HCT116 (cell line): Measurements from ENCODE around the gene HSH2D. TPM values are rescaled to one million over a fixed set of nuclear protein-coding genes. Genes with fewer than 3 reads are reported as not detected.

Source experiments
- ATAC-seq: fragments of 200-7000 bp; cut with Tn5 transposase; 2 replicates; pipeline ENCODE4 v1.9.1; 2020; ENCODE audit warnings: mild to moderate bottlenecking, moderate library complexity
- BruUV-seq: library from RNA; stranded (reverse); fragments of 400-500 nt; replicated peaks from 2 replicates; lab custom pipeline; 2021; lab: Mats Ljungman, UMichigan
- CTCF ChIA-PET: fragments of 300-600 bp; sonication (Branson Sonifier 250); formaldehyde crosslinking; loops from one replicate; lab custom pipeline; 2021; ENCODE audit warnings: antibody characterized with exemption; lab: Charles Lee
- POLR2A ChIA-PET: fragments of 300-600, 350-600 bp; sonication (Branson Sonifier 250); formaldehyde crosslinking; loops from one replicate; lab custom pipeline; 2021; ENCODE audit warnings: antibody characterized with exemption; lab: Charles Lee
- RAD21 ChIA-PET, 2 experiments: fragments of 300-600 bp; sonication (Branson Sonifier 250); formaldehyde crosslinking; loops; one replicate each; lab custom pipeline; 2023; ENCODE audit warnings: low total read pairs in 2 of 2; ENCODE audit not compliant: uncharacterized antibody in 2 of 2, unreplicated experiment in 2 of 2, low non-redundant PET in 1 of 2; lab: Charles Lee
- DNase-seq: peaks from one replicate; pipeline ENCODE4 v3.0.0-alpha.2; 2010; ENCODE audit warnings: low read depth, low spot score
- H2AFZ ChIP-seq: fragments of 200-600 bp; shearing (Covaris generic), sonication (generic); 2 replicates; pipeline ENCODE4 v1.6.1; 2017; ENCODE audit warnings: low read depth, mixed run types, mixed read lengths, antibody characterized with exemption, low read length; ENCODE audit not compliant: poor library complexity, severe bottlenecking
- H3K27ac ChIP-seq: 2 replicates; pipeline ENCODE4 v1.5.1; 2012; ENCODE audit warnings: low read depth, low read length
- H3K27me3 ChIP-seq: fragments of 200-600 bp; sonication (generic); 2 replicates; pipeline ENCODE4 v1.6.1; 2016; ENCODE audit warnings: mixed run types, low read length, mixed read lengths; ENCODE audit not compliant: insufficient read depth
- H3K36me3 ChIP-seq, 2 experiments: fragments of 200-500 bp in 1 of 2; fragments of 200-600 bp in 1 of 2; sonication (Bioruptor generic) in 1 of 2; sonication (generic) in 1 of 2; 2 replicates each; pipeline versions ENCODE4 v1.5.1 to v1.6.1; 2014 to 2016; ENCODE audit warnings: low read length in 2 of 2, inconsistent platforms in 1 of 2, mixed read lengths in 1 of 2, mixed run types in 1 of 2; ENCODE audit not compliant: insufficient read depth in 2 of 2, control insufficient read depth in 1 of 2
- H3K4me1 ChIP-seq, 2 experiments: fragments of 200-600 bp in 1 of 2; sonication (generic) in 1 of 2; 2 replicates each; pipeline versions ENCODE4 v1.5.1 to v1.6.1; 2012 to 2017; ENCODE audit warnings: low read length in 2 of 2, inconsistent platforms in 1 of 2, mild to moderate bottlenecking in 1 of 2, mixed read lengths in 1 of 2, mixed run types in 1 of 2, moderate library complexity in 1 of 2; ENCODE audit not compliant: insufficient read depth in 2 of 2, control insufficient read depth in 1 of 2
- H3K4me2 ChIP-seq: fragments of 200-600 bp; sonication (generic); 2 replicates; pipeline ENCODE4 v1.6.1; 2017; ENCODE audit warnings: mixed run types, low read length, mixed read lengths
- H3K4me3 ChIP-seq, 2 experiments: fragments of 200-600 bp in 1 of 2; sonication (generic) in 1 of 2; replicated peaks in 1 of 2; 2 replicates each; pipeline ENCODE4 v1.5.1; 2011 to 2016; ENCODE audit warnings: low read length in 2 of 2, control low read depth in 1 of 2, low read depth in 1 of 2, mild to moderate bottlenecking in 1 of 2, mixed read lengths in 1 of 2, mixed run types in 1 of 2
- H3K79me2 ChIP-seq: fragments of 200-600 bp; sonication (generic); 2 replicates; pipeline ENCODE4 v1.6.1; 2017; ENCODE audit warnings: mild to moderate bottlenecking, mixed run types, low read length, moderate library complexity, mixed read lengths; ENCODE audit not compliant: insufficient read depth
- H3K9ac ChIP-seq: fragments of 200-600 bp; sonication (generic); 2 replicates; pipeline ENCODE4 v1.6.1; 2016; ENCODE audit warnings: low read length, mixed read lengths
- H3K9me2 ChIP-seq: fragments of 200-600 bp; sonication (generic), shearing (Covaris generic); 2 replicates; pipeline ENCODE4 v1.6.1; 2017; ENCODE audit warnings: mixed run types, mild to moderate bottlenecking, moderate library complexity; ENCODE audit not compliant: insufficient read depth
- H3K9me3 ChIP-seq, 2 experiments: fragments of 200-500 bp in 1 of 2; fragments of 200-600 bp in 1 of 2; sonication (Bioruptor generic) in 1 of 2; sonication (generic) in 1 of 2; 2 replicates each; pipeline ENCODE4 v1.6.1; 2014 to 2017; ENCODE audit warnings: low read length in 2 of 2, mixed read lengths in 2 of 2, inconsistent platforms in 1 of 2, low read depth in 1 of 2, mild to moderate bottlenecking in 1 of 2, mixed run types in 1 of 2, moderate library complexity in 1 of 2; ENCODE audit not compliant: control insufficient read depth in 1 of 2, insufficient read depth in 1 of 2
- H4K20me1 ChIP-seq: fragments of 200-600 bp; sonication (generic), shearing (Covaris generic); 2 replicates; pipeline ENCODE4 v1.6.1; 2017; ENCODE audit warnings: mixed run types, mild to moderate bottlenecking, moderate library complexity; ENCODE audit not compliant: insufficient read depth
- CBX3 ChIP-seq: IDR thresholded peaks from 2 replicates; pipeline ENCODE4 v1.6.1; 2012; ENCODE audit warnings: low read depth
- CEBPB ChIP-seq: IDR thresholded peaks from 2 replicates; pipeline ENCODE4 v1.6.1; 2012; ENCODE audit warnings: low read depth
- EGR1 ChIP-seq: IDR thresholded peaks from 2 replicates; pipeline ENCODE4 v1.6.1; 2012; ENCODE audit warnings: low read depth
- EZH2phosphoT487 ChIP-seq: fragments of 200-600 bp; IDR thresholded peaks from 2 replicates; pipeline ENCODE4 v1.6.1; 2018; ENCODE audit warnings: antibody characterized with exemption, borderline replicate concordance
- JUND ChIP-seq: IDR thresholded peaks from 2 replicates; pipeline ENCODE4 v1.6.1; 2012
- POLR2A ChIP-seq: IDR thresholded peaks from 2 replicates; pipeline ENCODE4 v1.7.0; 2011; ENCODE audit warnings: borderline replicate concordance; ENCODE audit not compliant: insufficient read depth, insufficient read length; ENCODE audit errors: extremely low read depth
- RAD21 ChIP-seq: IDR thresholded peaks from 2 replicates; pipeline ENCODE4 v1.6.1; 2012; ENCODE audit warnings: low read depth, mild to moderate bottlenecking
- SIN3A ChIP-seq: IDR thresholded peaks from 2 replicates; pipeline ENCODE4 v1.6.1; 2012; ENCODE audit warnings: low read depth
- SRF ChIP-seq: IDR thresholded peaks from 2 replicates; pipeline ENCODE4 v1.6.1; 2012; ENCODE audit warnings: low read depth
- TCF7L2 ChIP-seq: IDR thresholded peaks from 2 replicates; pipeline ENCODE4 v1.7.0; 2011; ENCODE audit warnings: borderline replicate concordance, inconsistent platforms; ENCODE audit not compliant: insufficient read depth, insufficient read length; ENCODE audit errors: extremely low read depth
- YY1 ChIP-seq: IDR thresholded peaks from 2 replicates; pipeline ENCODE4 v1.6.1; 2011; ENCODE audit warnings: low read length, low read depth, moderate library complexity, mild to moderate bottlenecking; ENCODE audit not compliant: insufficient replicate concordance; ENCODE audit errors: extremely low read depth
- ZFX ChIP-seq: fragments of 450-650 bp; IDR thresholded peaks from 2 replicates; pipeline ENCODE4 v1.6.1; 2017
- intact Hi-C: fragments of 100-400 bp; cut with micrococcal nuclease; formaldehyde crosslinking; loops from 2 replicates; pipeline ENCODE4 v1.10.0; 2022
- total RNA-seq: library from RNA; stranded (reverse); gene quantifications from one replicate; pipeline ENCODE4 v1.2.1, GENCODE V29; 2021; ENCODE audit not compliant: unreplicated experiment
- TF ChIP-seq, protein P1 (sequence below), 3 experiments: fragments of 200-600 bp in 1 of 3; sonication (generic) in 1 of 3; IDR thresholded peaks in 2 of 3; conservative IDR thresholded peaks in 1 of 3; 2 replicates each; pipeline ENCODE4 v1.5.1; 2012 to 2017; ENCODE audit warnings: low read depth in 2 of 3, low read length in 2 of 3, antibody characterized with exemption in 1 of 3, borderline replicate concordance in 1 of 3, control low read depth in 1 of 3, mild to moderate bottlenecking in 1 of 3, mixed read lengths in 1 of 3, mixed run types in 1 of 3, moderate library complexity in 1 of 3; ENCODE audit not compliant: insufficient read depth in 1 of 3
- TF ChIP-seq, protein P2 (sequence below): IDR thresholded peaks from 2 replicates; pipeline ENCODE4 v1.6.1; 2012; ENCODE audit warnings: low read depth

The HSH2D gene
- total RNA-seq, 1 experiment from 2014 or later, result 21.4 TPM

DNA sequence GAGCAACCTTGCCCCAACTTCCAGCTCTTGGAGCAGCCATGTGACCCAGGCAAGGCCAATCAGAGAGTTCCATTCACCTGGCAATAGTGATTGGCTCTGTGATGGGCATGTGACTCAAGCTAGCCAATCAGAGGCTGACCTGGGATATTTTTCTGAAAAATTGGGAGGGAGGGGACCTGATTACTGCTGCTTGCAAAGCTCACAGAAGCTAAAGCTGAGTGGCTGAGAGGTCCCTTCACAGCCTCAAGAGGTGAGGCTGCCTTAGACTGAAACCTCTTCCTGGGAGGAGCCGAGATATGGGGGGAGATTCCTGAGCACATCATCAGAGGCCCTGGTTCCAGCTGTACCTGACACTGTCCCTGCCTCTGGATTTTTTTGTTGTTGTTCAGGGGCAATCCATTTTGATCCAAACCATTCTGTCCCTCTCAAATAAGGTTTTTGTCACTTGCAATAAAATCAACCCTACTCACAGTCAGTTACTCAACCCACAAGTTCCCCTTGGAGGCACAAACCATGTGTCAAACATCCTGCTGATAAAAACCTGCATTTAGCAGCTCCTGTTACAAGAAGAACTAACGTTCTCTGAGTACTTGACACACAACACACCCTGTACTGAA lies 25.1 kb downstream of the HSH2D start:
- no peak overlapping the region for H3K4me3 ChIP-seq
- no peak for DNase-seq
- H3K9ac ChIP-seq, result no peak overlapping the region
- no TSS peak for BruUV-seq
- no peaks in the 10 kb centered on the region for H3K27me3 ChIP-seq
- no peak overlapping the region for H2AFZ ChIP-seq
- no peaks in the 10 kb centered on the region; a peak in 1 of 4 replicates for H3K9me3 ChIP-seq
- H3K9me2 ChIP-seq, result no peaks in the 10 kb centered on the region
- POLR2A ChIA-PET, result no interaction called here
- no peak for TF ChIP-seq JUND
- no peak for TF ChIP-seq SRF
- TF ChIP-seq RAD21, result no peak
- TF ChIP-seq SIN3A, result no peak
- no peaks in the 10 kb centered on the region for H3K36me3 ChIP-seq
- CTCF ChIA-PET, result no interaction called here
- peaks cover 11 to 35% of the 10 kb centered on the region in 2 experiments for H3K4me1 ChIP-seq
- no peak overlapping the region for H3K4me2 ChIP-seq
- intact Hi-C loops, result no loop called here
- H3K27ac ChIP-seq, result no peak overlapping the region
- RAD21 ChIA-PET, result no interaction called here
- no peaks in the 10 kb centered on the region for H3K79me2 ChIP-seq
- ATAC-seq, result peak; percentile 57
- no peaks in the 10 kb centered on the region for H4K20me1 ChIP-seq

DNA sequence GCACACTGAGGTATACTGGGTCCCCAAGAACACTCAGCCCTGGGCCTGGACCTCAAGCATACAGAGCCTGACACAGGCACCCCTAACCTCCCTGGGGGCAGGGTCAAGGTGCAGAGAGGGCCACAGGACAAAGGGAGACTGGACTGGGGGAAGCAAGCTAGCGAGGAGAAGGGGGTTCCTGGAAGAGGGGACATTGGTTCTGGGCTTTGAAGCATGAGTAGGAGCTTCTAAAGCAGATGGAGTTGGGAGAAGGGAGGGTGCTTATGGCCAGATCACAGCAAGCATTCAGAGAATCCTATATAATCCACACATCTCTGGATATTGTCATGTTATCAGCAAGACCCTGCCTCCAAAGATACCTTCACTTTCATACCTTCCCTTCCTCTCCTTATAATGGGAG lies 26.6 kb downstream of the HSH2D start:
- H3K4me1 ChIP-seq, result peaks cover 5 to 25% of the 10 kb centered on the region in 2 experiments; a peak in 3 of 4 replicates
- intact Hi-C loops, result no loop called here
- ChIA-PET CTCF (no interaction called here), RAD21 (no interaction called here), POLR2A (no interaction called here)
- no peaks in the 10 kb centered on the region for H3K9me2 ChIP-seq
- peak overlapping the region; percentile 28; the same call in 1 of the 2 replicates for H3K4me2 ChIP-seq
- DNase-seq, result no peak
- H3K9ac ChIP-seq, result no peak overlapping the region
- no peaks in the 10 kb centered on the region for H4K20me1 ChIP-seq
- H3K27ac ChIP-seq, result no peak overlapping the region
- H3K36me3 ChIP-seq, result no peaks in the 10 kb centered on the region
- no peaks in the 10 kb centered on the region for H3K27me3 ChIP-seq
- no peak for ATAC-seq
- no TSS peak for BruUV-seq
- no peaks in the 10 kb centered on the region; a peak in 1 of 4 replicates for H3K9me3 ChIP-seq
- no peak overlapping the region for H3K4me3 ChIP-seq
- no peak overlapping the region for H2AFZ ChIP-seq
- H3K79me2 ChIP-seq, result no peaks in the 10 kb centered on the region
- TF ChIP-seq, protein P1, sequence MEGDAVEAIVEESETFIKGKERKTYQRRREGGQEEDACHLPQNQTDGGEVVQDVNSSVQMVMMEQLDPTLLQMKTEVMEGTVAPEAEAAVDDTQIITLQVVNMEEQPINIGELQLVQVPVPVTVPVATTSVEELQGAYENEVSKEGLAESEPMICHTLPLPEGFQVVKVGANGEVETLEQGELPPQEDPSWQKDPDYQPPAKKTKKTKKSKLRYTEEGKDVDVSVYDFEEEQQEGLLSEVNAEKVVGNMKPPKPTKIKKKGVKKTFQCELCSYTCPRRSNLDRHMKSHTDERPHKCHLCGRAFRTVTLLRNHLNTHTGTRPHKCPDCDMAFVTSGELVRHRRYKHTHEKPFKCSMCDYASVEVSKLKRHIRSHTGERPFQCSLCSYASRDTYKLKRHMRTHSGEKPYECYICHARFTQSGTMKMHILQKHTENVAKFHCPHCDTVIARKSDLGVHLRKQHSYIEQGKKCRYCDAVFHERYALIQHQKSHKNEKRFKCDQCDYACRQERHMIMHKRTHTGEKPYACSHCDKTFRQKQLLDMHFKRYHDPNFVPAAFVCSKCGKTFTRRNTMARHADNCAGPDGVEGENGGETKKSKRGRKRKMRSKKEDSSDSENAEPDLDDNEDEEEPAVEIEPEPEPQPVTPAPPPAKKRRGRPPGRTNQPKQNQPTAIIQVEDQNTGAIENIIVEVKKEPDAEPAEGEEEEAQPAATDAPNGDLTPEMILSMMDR (IDR thresholded peaks at IDR 0.05 in 2 of 3, conservative IDR thresholded peaks at IDR 0.05 in 1 of 3; ENCODE audit: borderline replicate concordance in 1 of 3, insufficient read depth in 1 of 3, low read depth in 2 of 3, low read length in 2 of 3), result no peak
- TF ChIP-seq YY1, result no peak
- TF ChIP-seq, protein P2, sequence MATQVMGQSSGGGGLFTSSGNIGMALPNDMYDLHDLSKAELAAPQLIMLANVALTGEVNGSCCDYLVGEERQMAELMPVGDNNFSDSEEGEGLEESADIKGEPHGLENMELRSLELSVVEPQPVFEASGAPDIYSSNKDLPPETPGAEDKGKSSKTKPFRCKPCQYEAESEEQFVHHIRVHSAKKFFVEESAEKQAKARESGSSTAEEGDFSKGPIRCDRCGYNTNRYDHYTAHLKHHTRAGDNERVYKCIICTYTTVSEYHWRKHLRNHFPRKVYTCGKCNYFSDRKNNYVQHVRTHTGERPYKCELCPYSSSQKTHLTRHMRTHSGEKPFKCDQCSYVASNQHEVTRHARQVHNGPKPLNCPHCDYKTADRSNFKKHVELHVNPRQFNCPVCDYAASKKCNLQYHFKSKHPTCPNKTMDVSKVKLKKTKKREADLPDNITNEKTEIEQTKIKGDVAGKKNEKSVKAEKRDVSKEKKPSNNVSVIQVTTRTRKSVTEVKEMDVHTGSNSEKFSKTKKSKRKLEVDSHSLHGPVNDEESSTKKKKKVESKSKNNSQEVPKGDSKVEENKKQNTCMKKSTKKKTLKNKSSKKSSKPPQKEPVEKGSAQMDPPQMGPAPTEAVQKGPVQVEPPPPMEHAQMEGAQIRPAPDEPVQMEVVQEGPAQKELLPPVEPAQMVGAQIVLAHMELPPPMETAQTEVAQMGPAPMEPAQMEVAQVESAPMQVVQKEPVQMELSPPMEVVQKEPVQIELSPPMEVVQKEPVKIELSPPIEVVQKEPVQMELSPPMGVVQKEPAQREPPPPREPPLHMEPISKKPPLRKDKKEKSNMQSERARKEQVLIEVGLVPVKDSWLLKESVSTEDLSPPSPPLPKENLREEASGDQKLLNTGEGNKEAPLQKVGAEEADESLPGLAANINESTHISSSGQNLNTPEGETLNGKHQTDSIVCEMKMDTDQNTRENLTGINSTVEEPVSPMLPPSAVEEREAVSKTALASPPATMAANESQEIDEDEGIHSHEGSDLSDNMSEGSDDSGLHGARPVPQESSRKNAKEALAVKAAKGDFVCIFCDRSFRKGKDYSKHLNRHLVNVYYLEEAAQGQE, result no peak
- no peak for TF ChIP-seq CBX3
- TF ChIP-seq POLR2A, result no peak
- TF ChIP-seq ZFX, result no peak
- no peak for TF ChIP-seq SIN3A
- TF ChIP-seq CEBPB, result no peak
- TF ChIP-seq JUND, result no peak
- TF ChIP-seq SRF, result no peak
- no peak for TF ChIP-seq TCF7L2
- no peak for TF ChIP-seq EGR1
- no peak for TF ChIP-seq EZH2phosphoT487
